HG03575 (cell line): ENCODE data around the gene NME3.

Experiments
- ATAC-seq: cut with Tn5 transposase; IDR thresholded peaks from one replicate; pipeline ENCODE4 v1.9.1; 2021; ENCODE audit not compliant: unreplicated experiment, insufficient number of reproducible peaks, low FRiP score; ENCODE audit errors: extremely low read depth

Gene NME3

GRCh38 chr16:1794908-1795666 lies 23.7 kb upstream of the NME3 start:
- ATAC-seq: no peak

GRCh38 chr16:1794221-1794871 lies 23.0 kb upstream of the NME3 start:
- no peak for ATAC-seq

- ATAC-seq: no peak
These were observed 22.4 kb upstream of the NME3 start, which contains the start of gene IGFALS for GRCh38 chr16:1793578-1794220. Gene IGFALS (minus strand): TSS chr16:1793705. CDS start chr16:1793652, 53 bp downstream.

- no peak for ATAC-seq
These were observed 21.7 kb upstream of the NME3 start for GRCh38 chr16:1792836-1793577.

GRCh38 chr16:1791943-1792812 lies 20.8 kb upstream of the NME3 start:
- ATAC-seq: no peak

GRCh38 chr16:1791256-1791942 lies 20.1 kb upstream of the NME3 start:
- ATAC-seq: no peak

- ATAC-seq: no peak
These were observed 19.4 kb upstream of the NME3 start for GRCh38 chr16:1790611-1791255.

- ATAC-seq: no peak
These were observed 18.9 kb upstream of the NME3 start for GRCh38 chr16:1790261-1790610.

GRCh38 chr16:1789643-1790045 lies 18.3 kb upstream of the NME3 start:
- no peak for ATAC-seq

GRCh38 chr16:1788708-1789100 lies 17.4 kb upstream of the NME3 start:
- ATAC-seq: no peak

GRCh38 chr16:1788095-1788707 lies 16.9 kb upstream of the NME3 start:
- ATAC-seq: no peak

GRCh38 chr16:1787322-1788094 lies 16.2 kb upstream of the NME3 start:
- no peak for ATAC-seq

GRCh38 chr16:1787056-1787321 lies 15.6 kb upstream of the NME3 start:
- no peak for ATAC-seq

GRCh38 chr16:1786242-1787055 lies 15.1 kb upstream of the NME3 start:
- ATAC-seq: no peak

GRCh38 chr16:1785846-1786170 lies 14.5 kb upstream of the NME3 start:
- no peak for ATAC-seq
